Loucy (cell line): Measurements from ENCODE around the gene PSMD3.

Experiments used
- CTCF ChIP-seq: fragments of 200-600 bp; sonication (generic); conservative IDR thresholded peaks from 2 replicates; pipeline ENCODE4 v1.5.1; 2014; ENCODE audit warnings: mild to moderate bottlenecking, antibody characterized with exemption, low read length
- EZH2phosphoT487 ChIP-seq: fragments of 200-600 bp; IDR thresholded peaks from 2 replicates; pipeline ENCODE4 v1.6.1; 2018; ENCODE audit warnings: antibody characterized with exemption, mild to moderate bottlenecking, moderate library complexity, borderline replicate concordance

DNA sequence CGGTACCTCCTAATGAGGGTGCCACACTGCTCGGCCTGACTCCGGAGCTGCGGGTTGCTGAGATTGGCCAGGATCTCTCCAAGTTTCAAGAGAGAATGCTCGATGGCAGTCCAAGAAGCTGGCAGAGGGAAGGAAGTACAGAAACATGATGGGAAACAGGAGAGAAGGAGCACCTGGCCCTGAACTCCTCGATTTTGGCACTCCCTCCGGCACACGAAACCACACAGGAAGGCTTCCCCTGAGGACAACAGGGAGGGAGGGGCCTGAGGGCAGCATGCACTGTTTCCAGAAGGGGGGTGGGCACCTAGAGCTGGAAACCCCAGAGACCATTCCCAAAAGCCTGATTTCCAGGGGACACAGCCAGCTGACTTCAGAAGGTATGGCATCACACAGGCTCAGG lies 52.7 kb downstream of the PSMD3 start:
- TF ChIP-seq CTCF = no peak
- TF ChIP-seq EZH2phosphoT487 = no peak
